RKO (cell line): ENCODE results near the gene STIM1.
"Not testable (repeated sequence)": the region's sequence is repeated elsewhere in the genome, so short reads cannot be mapped to it uniquely, and the experiment has no call there.

Experiments
- DNase-seq: peaks from one replicate; pipeline ENCODE4 v3.0.0-alpha.2; 2016; ENCODE audit warnings: low spot score

Gene STIM1

DNA sequence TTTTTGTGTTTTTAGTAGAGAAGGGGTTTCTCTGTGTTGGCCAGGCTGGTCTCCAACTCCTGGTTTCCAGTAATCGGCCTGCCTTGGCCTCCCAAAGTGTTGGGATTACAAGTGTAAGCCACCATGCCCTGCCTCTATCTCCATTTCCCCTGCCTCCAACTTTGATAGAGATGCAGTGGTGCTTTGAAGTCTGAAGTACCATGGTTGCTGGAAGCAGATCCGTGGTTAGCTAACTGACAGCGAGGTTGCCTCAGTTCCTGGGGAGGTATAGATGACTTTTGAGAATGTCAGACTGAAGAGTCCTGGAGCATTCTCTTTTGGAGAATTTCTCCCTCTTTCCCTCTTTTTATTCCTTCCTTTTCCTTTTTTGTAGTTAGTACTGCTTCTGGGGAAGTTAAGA lies 127.6 kb downstream of the STIM1 start:
- DNase-seq = no peak

DNA sequence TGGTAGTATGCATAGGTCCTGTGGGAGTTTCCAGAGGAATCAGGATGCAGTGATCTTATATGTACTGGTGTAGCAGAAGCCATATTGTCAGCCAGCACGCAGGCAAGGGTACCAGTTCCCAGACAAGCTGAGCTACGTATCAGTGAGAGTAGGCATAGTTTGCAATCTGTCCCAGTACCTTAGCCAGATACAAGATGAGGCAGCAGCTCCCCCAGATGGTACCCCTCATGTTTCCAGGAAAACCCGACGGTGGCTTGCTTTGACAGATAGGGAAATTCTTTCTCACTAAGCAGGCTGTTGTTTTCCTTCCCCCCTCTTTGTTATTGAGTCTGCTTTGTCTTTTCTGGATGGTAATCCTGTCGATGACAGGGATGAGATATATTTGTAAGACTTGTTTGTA lies 129.4 kb downstream of the STIM1 start:
- DNase-seq = no peak

DNA sequence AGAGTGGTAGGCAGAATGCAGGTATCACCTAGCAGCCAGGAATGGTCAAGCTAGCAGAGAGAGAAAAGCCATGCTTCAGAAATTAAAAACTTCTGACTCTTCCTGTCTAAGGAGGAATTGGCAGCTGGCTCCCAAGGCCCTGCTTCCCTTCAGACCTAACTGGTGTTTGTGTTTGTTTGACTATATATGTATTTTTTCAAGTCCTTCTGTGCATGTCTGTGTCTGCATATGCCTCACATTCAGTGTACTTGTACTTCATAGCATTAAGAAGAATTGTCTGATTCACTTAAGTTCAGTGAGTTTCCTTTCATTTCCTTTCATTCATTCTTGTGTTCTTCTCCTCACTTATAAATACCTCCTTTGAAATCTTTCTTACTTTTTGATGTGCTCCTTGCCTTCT lies 130.2 kb downstream of the STIM1 start:
- no peak for DNase-seq

DNA sequence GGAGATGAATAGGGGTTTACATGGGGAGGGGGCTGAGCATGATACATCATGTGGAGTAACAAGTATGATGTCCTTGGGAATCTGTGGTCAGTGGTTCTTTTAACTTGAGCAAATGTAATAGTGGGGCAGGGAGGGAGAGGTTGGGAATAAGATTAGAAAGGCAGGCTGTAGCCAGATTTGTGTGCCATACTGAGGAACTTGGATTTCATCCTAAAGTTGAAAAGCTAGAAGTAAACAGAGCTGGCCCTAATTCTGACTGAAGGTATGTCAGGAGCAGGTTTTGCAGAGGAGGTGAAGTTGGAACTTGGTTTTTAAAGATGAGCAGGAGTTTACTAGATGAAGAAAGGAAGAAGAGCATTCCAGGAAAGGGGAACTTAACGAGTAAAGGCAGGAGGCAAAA lies 130.8 kb downstream of the STIM1 start:
- DNase-seq = no peak

DNA sequence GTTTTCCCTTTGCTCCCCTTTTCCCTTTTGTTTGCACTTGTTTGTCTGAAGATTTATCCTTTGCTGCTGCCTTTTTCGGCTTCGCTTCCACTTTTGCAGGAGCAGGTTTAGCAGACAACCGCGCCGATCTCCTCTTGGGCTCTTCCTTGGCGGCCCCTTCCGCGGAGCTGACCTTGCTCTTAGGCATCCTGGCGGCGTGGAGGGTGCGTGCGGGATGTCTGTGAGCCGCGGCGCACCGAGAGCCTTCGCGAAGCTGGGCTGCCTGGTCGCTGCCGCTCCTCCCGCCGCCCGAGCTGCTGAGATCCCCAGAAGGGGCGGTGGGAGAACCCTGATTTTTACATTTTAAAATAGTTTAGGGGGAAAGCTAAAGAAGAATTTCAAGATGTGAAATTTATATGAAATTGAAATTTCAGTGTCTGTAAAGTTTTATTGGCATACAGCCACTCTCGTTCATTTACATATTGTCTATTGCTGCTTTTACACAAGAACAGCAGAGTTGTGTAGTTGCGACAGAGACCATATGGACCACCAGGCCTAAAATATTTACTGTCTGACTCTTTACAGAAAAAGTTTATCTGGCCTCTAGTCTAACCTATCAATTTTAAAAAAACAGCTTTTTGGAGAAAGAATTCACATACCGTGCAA lies 133.9 kb downstream of the STIM1 start:
- DNase-seq = no peak

DNA sequence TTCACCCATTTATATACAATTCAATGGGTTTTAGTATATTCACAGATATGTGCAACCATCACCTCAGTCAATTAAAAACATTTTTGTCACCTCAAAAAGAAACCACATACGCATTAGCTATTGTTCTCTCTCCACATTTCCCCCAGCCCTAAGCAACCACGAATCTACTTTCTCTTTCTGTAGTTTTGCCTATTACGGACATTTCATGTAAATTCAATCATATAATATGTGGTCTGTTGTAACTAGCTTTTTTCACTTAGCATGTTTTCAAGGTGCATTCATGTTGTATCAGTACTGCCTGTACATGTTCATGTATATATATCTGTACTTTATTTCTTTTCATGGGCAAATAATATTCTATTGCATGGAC lies 134.4 kb downstream of the STIM1 start:
- DNase-seq = no peak

DNA sequence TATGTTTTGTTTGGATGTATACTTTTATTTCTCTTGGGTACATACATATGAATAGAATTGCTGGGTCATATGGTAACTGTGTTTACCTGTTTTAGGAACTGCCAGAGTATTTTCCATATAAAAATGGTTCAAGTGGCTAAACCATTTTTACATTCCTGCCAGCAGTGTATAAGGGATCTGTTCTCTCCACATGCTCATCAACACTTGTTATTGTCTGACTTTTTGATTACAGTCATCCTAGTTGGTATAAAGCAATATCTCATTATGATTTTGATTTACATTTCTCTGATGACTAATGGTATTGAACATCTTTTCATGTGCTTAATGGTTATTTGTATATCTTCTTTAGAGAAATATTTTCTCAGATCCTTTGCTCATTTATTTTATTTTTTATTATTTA lies 134.9 kb downstream of the STIM1 start:
- DNase-seq = no peak

DNA sequence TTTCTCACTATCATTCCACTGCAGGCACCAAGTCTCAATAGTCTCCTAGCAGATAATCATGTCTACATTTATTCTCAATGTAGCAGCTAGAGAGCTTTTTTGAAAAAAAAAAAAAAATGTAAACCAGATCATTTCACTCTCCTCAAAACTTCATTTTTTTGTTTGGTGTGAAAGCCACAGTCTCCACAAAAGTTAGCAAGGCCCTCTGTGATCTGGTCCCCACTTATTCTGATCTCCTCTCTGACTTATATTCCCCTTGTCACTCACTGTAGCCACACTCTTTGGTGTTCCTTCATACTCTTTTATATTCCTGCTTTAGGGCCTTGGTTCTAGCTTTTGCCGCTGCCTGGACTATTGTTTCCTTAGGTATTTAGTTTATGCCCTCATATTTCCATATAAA lies 137.5 kb downstream of the STIM1 start:
- DNase-seq = no peak

DNA sequence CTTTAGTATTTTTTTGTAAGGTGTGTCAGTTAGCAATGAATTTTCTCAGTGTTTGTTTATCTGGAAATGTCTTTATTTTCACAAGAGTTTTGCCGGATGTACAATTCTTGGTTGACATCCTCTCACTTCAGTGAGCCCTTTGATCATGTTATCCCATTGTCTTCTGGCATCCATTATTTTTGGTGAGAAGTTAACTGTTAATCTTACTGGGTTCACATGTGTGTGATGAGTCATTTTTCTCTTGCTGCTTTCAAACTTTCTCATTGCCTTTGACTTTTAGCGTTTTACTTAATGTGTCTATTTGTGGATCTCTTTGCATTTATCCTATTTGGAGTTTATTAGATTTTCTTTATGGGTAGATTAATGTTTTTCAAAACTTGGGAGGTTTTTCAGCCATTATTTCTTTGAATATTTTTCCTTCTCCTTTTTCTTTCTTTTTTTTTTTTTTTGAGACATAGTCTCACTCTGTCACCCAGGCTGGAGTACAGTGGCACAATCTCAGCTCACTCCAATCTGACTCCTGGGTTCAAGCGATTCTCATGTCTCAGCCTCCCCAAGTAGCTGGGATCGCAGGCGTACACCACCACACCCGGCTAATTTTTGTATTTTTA lies 138.7 kb downstream of the STIM1 start:
- peak; percentile 64 for DNase-seq

DNA sequence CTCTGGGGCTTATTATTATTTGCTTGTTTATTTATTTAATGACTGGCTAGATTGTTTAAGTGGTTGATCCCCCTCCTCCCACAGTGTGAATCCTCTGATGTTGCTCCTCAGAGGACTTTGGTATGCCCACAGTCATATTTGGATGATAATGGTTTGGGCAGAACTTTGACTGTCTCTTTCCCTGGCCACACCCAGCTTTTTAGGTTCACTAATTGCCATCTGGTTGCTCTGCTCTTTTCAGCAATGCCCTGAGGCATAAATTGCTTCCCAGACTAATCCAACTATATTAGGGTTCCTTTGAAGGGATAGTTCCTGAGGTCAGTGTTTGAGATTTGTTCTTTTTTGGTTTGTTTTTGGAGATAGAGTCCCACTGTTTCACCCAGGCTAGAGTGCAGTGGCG lies 139.8 kb downstream of the STIM1 start:
- no peak for DNase-seq

DNA sequence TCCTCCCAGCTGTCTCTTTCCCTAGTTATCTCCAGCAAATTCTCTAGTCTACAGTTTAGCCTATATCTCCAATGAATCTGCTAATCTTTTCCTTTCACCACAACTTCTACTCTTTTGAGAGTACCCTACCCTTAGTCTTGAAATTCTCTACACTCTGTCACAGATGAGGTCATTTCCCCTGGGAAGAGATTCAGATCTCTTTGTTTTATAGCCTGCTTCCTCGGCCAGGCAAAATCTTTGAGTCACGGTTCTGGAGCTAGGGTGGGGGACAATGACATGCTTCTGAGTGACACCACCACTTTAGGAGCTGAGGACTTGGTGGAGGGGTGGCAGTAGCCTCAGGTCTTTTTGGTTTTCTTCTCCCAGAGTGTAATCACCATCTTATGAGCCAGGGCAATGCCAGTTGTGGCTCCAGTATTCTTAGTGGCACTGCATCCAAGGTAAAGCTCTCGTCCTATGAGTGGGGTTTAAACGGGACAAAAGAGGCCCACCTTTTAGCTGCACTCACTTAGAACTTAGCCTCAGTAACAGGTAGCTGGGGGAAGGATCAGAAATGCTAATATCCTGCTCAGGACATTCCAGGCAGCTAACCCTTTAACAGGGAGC lies 140.6 kb downstream of the STIM1 start:
- no peak for DNase-seq

DNA sequence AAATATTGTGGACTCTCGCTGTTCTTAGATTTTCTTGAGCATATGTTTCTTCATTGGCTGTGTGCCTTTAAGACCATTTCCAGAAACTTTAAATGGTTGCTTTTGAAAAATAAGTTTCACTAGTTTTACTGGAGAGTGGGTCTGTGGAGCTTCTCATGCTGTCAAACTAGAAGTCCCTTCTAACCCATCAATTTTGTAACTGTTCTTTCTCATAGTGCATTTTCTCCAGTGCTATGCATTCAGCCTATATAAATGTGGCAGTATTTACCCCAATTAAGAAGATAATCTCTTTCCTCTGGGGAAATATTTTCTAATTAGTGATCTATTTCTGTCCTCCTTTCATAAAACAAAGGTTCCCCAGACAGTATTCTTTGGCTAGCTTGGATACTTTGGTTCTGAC lies 141.2 kb downstream of the STIM1 start:
- DNase-seq = no peak

DNA sequence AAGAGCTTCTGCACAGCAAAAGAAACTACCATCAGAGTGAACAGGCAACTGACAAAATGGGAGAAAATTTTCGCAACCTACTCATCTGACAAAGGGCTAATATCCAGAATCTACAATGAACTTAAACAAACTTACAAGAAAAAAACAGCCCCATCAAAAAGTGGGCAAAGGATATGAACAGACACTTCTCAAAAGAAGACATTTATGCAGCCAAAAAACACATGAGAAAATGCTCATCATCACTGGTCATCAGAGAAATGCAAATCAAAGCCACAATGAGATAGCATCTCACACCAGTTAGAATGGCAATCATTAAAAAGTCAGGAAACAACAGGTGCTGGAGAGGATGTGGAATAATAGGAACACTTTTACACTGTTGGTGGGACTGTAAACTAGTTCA lies 149.3 kb downstream of the STIM1 start:
- DNase-seq = not testable (repeated sequence)

DNA sequence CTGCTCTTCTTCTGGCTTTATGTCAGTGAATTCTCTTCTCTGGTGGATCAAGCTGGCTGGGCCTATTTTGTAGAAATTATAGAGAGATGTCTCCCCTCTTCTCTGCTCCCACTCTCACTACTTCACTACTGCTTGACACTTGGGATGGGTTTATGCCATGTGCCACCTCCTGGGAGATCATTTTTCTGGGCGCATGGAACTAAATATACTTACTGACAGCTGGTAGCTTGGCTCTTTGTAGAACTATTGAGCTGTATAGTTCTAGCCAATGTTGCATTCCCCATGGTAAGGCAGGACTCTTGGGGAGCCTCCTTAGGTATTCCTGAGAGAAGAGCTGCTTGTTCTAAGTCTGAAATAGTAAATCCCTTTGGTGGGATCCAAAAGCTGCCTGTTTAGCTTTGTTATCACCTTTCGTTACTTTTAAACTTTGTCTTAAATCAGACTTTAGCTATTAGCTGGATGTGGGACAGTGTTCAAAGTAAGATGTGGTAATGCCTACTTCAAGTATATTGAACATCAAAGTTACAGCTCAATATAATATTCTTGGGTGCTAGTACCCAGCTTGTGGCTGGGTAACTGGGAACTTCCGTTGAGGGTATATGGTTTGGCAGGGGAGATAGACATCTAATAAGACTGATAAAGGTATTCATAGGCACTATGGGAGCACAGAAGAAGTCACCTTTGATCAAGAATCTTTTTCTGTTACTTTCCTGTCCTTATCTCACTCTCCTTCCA lies 151.6 kb downstream of the STIM1 start:
- DNase-seq = no peak

DNA sequence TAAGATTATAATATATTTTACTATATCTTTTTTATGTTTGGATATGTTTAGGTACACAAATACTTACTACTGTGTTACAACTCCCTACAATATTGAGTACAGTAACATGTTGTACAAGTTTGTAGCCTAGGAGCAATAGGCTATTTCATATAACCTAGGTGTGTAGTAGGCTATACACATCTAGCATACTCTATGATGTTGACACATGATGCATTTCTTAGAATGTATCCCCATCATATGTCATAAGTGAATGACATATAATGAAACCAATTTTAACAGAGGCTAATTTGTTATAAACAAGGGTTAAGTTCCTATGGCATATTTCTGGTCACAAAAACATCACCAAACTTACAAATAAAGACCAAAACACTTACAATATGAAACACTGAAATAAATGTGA lies 152.7 kb downstream of the STIM1 start:
- no peak for DNase-seq

DNA sequence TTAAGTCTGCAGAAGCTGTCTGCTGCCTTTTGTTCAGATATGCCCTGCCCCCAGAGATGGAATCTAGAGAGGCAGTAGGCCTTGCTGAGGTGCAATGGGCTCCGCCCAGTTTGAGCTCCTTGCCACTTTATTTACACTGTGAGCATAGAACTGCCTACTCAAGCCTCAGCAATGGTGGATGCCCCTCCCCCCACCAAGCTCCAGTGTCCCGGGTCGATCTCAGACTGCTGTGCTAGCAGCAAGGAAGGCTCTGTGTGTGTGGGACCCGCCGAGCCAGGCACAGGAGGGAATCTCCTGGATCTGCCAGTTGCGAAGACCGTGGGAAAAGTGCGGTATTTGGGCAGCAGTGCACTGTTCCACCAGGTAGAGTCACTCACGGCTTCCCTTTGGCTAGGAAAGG lies 161.1 kb downstream of the STIM1 start:
- DNase-seq = not testable (repeated sequence)

DNA sequence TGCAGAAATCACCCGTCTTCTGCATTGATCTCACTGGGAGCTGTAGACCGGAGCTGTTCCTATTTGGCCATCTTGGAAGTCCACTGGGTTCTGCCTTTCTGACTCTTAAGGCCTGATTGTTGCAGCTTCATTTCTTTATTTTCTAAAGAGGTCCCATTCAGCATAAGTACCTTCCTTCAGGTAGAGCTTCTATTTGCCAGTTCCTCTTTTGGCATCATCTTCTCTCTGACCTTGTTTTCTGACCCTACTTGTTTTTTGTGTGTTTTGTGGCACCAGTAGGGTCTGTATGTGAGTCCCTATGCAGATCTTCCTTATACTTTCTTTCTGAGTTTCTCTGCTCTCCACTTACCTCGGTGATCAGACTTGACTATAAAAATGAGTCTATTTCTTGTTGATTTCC lies 161.7 kb downstream of the STIM1 start:
- DNase-seq = no peak

DNA sequence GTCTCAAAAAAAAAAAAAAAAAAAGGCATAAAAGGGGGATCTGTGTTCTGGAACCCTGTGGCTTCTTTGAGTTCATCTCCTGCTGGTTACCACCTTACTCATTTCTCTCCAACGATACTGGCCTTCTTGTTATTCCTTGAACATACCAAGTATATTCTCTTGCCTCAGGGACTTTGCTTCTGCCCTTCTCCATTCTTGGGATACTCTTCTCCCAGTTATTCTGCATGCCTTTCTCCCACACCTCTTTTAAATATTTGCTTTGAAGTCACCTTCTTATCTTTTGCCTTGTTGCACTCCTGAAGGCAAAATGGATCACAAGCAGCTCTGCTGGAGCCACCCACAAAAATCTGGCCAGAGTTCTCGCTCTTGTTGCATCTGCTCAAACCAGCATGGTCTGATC lies 163.2 kb downstream of the STIM1 start:
- DNase-seq = no peak

DNA sequence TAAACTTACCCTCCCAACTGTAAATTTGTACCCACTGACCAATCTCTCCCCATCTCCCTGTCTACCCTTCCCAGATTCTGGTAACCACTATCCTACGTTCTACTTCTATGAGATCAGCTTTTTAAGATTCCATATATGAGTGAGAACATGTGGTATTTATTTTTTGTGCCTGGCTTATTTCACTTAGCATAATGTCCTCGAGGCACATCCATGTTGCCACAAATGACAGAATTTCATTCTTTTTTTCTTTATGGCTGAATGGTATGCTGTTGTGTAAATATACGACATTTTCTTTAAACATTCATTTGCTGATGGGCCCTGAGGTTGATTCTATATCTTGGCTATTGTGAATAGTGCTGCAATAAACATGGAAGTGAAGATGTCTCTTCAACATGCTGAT lies 164.4 kb downstream of the STIM1 start:
- DNase-seq = no peak

DNA sequence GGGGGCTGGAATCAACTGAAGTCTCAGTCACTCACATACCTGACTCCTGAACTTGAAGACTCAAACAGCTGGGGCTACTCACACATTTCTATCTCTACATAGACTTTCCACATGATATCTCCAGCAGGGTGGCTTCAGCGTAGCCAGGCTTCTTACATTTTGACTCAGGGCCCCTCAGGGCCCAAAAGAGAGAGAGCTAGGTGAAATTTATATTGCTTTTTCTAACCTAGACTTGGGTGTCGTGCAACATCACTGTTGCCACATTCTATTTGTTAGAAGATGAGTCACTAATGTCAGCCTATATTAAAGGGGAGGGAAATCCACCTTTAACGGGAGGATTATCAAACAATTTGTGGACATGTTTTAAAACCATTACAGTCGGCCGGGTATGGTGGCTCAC lies 167.2 kb downstream of the STIM1 start:
- no peak for DNase-seq

DNA sequence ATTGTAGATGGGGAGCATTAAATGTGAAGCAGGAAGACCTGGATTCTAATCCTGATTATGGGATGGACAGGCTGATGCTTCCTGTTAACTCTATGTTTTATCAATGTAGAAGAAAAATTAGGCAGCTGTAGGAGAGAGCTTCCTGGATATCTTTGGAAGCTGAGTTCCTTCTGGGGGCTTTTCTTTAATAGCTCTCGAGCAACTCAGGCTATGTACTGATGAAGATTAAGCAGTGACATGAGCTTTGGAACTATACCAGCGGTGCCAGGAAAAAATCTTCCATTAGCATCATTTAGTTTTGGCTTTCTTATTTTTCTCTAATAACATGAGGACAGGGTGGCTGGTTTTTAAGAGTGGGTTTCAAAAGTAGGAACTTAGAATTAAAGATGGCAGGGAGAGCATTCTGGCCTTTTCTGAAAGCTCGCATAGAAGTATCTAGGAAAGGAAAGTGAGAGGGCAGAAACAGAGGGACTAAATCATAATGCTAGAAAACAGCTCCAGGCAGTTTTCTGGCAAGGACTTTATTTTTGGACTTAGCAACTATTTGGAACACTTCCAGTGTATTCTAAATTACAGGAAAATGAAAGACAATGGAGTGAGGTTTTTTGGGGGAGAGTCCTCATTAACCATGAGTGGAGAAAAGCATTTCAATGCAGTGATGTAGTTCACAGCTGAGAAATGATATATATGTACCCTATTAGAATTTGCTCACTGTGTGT lies 169.9 kb downstream of the STIM1 start:
- DNase-seq = no peak

DNA sequence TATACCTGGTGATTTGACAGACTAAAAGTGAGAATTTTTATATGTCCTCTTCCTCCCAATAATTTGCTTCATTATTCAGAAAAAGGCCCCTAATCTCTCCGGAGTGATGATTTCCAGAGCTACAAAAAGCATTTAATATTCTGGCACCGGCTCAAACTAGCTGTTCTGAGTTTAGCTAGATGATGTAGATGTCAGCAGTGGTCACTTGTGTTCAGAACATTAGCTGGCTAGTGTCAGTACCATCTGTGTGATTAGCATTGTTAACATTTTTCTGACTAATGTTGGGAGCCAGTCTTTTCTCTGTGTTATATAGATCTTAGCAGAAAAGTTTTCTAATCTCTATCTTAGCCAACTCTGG lies 170.5 kb downstream of the STIM1 start:
- DNase-seq = no peak

DNA sequence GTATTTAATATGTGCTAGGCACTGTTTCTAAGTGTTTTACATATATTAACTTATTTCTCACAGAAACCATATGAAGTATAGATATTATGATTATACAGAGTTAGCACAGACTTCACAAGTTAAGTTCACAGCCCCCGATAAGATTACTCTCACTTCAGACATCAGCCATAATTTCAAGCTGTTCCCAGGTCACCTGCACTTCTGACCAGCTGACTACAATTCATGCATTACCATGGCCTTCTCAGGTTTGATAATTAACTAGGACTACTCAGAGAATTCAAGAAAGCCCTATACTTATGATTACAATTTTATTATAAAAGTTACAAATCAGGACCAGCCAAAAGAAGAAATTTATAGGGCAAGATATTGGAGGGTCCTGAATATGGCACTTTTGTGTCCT lies 170.9 kb downstream of the STIM1 start:
- DNase-seq = no peak
